GM21619 (cell line): ENCODE data around the gene HRG.
"Not testable (repeated sequence)": the region's sequence is repeated elsewhere in the genome, so short reads cannot be mapped to it uniquely, and the experiment has no call there.

Source experiments
- ATAC-seq: cut with Tn5 transposase; IDR thresholded peaks from one replicate; pipeline ENCODE4 v1.9.1; 2021; ENCODE audit not compliant: unreplicated experiment

The HRG gene

GRCh38 chr3:186678604-186679003, 12.8 kb downstream of the HRG start:
- no peak for ATAC-seq

GRCh38 chr3:186679151-186679550, 13.3 kb downstream of the HRG start:
- ATAC-seq, result no peak

GRCh38 chr3:186680869-186681268, 15.1 kb downstream of the HRG start:
- no peak for ATAC-seq

- no peak for ATAC-seq
Measured at GRCh38 chr3:186682812-186683211, 17.0 kb downstream of the HRG start.

- ATAC-seq, result no peak
Measured at GRCh38 chr3:186683979-186684378, 18.2 kb downstream of the HRG start.

GRCh38 chr3:186686475-186686874, 20.7 kb downstream of the HRG start:
- ATAC-seq, result not testable (repeated sequence)

- no peak for ATAC-seq
Measured at GRCh38 chr3:186687120-186687651, 21.4 kb downstream of the HRG start.

GRCh38 chr3:186690304-186690703, 24.5 kb downstream of the HRG start:
- ATAC-seq, result not testable (repeated sequence)

GRCh38 chr3:186691676-186692075, 25.9 kb downstream of the HRG start:
- ATAC-seq, result no peak

- ATAC-seq, result no peak
Measured at GRCh38 chr3:186693843-186694242, 28.0 kb downstream of the HRG start.

GRCh38 chr3:186694288-186695032, 28.6 kb downstream of the HRG start:
- no peak for ATAC-seq

GRCh38 chr3:186696522-186696921, 30.7 kb downstream of the HRG start:
- ATAC-seq, result no peak

- ATAC-seq, result no peak
Measured at GRCh38 chr3:186697510-186697909, 31.7 kb downstream of the HRG start.

- peak; percentile 51 for ATAC-seq
Measured at GRCh38 chr3:186700267-186700666, 34.5 kb downstream of the HRG start.

- ATAC-seq, result not testable (repeated sequence)
Measured at GRCh38 chr3:186702451-186702850, 36.6 kb downstream of the HRG start.

- ATAC-seq, result peak; percentile 86
Measured at GRCh38 chr3:186705882-186706780, 40.3 kb downstream of the HRG start.

- ATAC-seq, result no peak
Measured at GRCh38 chr3:186708983-186709679, 43.3 kb downstream of the HRG start.

- ATAC-seq, result not testable (repeated sequence)
Measured at GRCh38 chr3:186710694-186711093, 44.9 kb downstream of the HRG start.

- ATAC-seq, result no peak
Measured at GRCh38 chr3:186713499-186713898, 47.7 kb downstream of the HRG start.

- ATAC-seq, result no peak
Measured at GRCh38 chr3:186717039-186717457, 51.2 kb downstream of the HRG start, which contains the start of gene KNG1. TSS of gene KNG1 (plus strand) at chr3:186717359. CDS start at chr3:186717543, 184 bp downstream.
